Measurements from ENCODE around the gene CD84. TPM values are rescaled to one million over a fixed set of nuclear protein-coding genes. Genes with fewer than 3 reads are reported as not detected.
"Not testable (repeated sequence)": the region's sequence is repeated elsewhere in the genome, so short reads cannot be mapped to it uniquely, and the experiment has no call there.

Gene CD84
- polyA plus RNA-seq, 1 of the 3 experiments (the other 2 are of a cell fraction): not detected

DNA sequence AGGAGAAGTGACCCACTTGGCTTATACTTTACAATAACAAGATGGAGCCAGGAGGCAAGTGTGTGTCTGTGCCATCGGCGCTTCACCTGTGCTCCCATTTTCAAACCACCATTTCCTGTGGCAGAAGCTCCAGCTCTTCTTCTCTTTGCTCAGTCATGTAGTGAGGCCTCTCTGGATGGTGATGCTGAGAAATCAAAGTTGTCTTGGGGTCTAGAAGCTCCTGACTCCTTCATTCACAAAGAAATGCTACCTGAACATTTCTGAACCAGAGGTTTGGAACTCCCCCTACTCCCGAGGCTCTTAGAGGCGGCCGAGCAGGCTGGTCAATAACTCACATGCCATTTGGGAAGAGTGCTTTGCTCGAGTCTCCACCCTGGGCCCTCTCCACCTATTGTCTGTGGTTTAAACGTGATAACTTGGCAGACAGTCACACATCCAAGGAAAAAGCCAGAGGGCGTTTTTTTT is 49.5 kb upstream of the CD84 start:
- POLR2A ChIA-PET: no interaction called here
- CTCF ChIA-PET: no interaction called here
- Histone ChIP-seq H3K9me3 (no peaks in the 10 kb centered on the region), H3F3A (replicated peaks; ENCODE audit: insufficient read depth) (no peaks in the 10 kb centered on the region), H3K4me2 (no peak overlapping the region), H3K79me2 (ENCODE audit: insufficient read depth) (no peaks in the 10 kb centered on the region), H3K4me1 (ENCODE audit: control insufficient read depth in 1 of 2, insufficient read depth in 2 of 2, low read depth in 1 of 2, low read length in 1 of 2) (no peaks in the 10 kb centered on the region), H3K27me3 (ENCODE audit: insufficient read depth) (peaks cover 24% of the 10 kb centered on the region), H3K36me3 (replicated peaks in 1 of 2; ENCODE audit: control insufficient read depth in 1 of 2, insufficient read depth in 2 of 2, low read length in 1 of 2) (no peaks in the 10 kb centered on the region), H2AFZ (ENCODE audit: low read depth) (no peak overlapping the region), H4K20me1 (ENCODE audit: insufficient read depth) (no peaks in the 10 kb centered on the region), H3K9me2 (no peaks in the 10 kb centered on the region), H3K27ac (ENCODE audit: low read depth in 2 of 2, low read length in 1 of 2) (no peak overlapping the region), H3K4me3 (ENCODE audit: low read depth in 2 of 2, low read length in 1 of 2) (no peak overlapping the region), H3K9ac (no peak overlapping the region)
- no peak for DNase-seq
- WGBS (ENCODE audit: low lambda C conversion rate): 10% methylated on average over 8 of the region's 8 CpGs
- TF ChIP-seq RCOR1 (IDR thresholded peaks at IDR 0.05; ENCODE audit: low read length) (no peak), FOSL2 (IDR thresholded peaks at IDR 0.05; ENCODE audit: borderline replicate concordance, low read depth) (no peak), RXRA (IDR thresholded peaks at IDR 0.05; ENCODE audit: borderline replicate concordance, low read depth) (no peak), TEAD4 (IDR thresholded peaks at IDR 0.05; ENCODE audit: borderline replicate concordance, insufficient read depth) (no peak), GATA2 (CRISPR knock-in tag; IDR thresholded peaks at IDR 0.05) (no peak), MEF2A (IDR thresholded peaks at IDR 0.05; ENCODE audit: borderline replicate concordance, low read depth) (no peak), TCF12 (IDR thresholded peaks at IDR 0.05) (no peak), FOXM1 (IDR thresholded peaks at IDR 0.05; ENCODE audit: low read depth) (no peak), NFIC (IDR thresholded peaks at IDR 0.05; ENCODE audit: borderline replicate concordance) (no peak), EZH2phosphoT487 (IDR thresholded peaks at IDR 0.05; ENCODE audit: borderline replicate concordance, low read depth) (no peak), GABPA (IDR thresholded peaks at IDR 0.05; ENCODE audit: low read depth) (no peak)
- TF ChIP-seq, protein P1, sequence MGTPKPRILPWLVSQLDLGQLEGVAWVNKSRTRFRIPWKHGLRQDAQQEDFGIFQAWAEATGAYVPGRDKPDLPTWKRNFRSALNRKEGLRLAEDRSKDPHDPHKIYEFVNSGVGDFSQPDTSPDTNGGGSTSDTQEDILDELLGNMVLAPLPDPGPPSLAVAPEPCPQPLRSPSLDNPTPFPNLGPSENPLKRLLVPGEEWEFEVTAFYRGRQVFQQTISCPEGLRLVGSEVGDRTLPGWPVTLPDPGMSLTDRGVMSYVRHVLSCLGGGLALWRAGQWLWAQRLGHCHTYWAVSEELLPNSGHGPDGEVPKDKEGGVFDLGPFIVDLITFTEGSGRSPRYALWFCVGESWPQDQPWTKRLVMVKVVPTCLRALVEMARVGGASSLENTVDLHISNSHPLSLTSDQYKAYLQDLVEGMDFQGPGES (IDR thresholded peaks at IDR 0.05; ENCODE audit: low read depth, low read length): no peak

DNA sequence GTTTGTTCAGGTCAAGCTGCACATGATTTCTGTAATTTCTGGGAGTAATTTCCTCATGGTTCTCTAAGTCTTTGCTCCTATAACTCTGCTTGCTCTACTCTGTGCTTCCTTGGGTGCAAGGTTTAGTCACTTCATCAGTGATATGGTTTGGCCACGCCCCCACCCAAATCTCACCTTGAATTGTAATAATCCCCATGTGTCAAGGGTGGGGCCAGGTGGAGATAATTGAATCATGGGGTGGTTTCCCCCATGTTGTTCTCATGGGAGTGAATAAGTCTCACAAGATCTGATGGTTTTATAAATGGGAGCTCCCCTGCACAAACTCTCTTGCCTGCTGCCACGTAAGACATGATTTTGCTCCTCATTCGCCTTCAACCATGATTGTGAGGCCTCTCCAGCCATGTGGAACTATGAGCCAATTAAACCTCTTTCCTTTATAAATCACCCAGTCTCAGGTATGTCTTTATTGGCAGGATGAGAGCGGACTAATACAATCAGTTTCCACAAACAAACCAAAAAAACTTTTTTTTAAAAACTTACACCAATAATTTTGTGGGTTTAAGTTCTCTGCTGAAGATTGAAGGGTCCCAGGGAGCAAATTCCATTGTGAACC is 48.5 kb upstream of the CD84 start:
- H3K79me2 ChIP-seq (ENCODE audit: insufficient read depth); H2AFZ ChIP-seq (ENCODE audit: low read depth); H3F3A ChIP-seq (replicated peaks; ENCODE audit: insufficient read depth); H3K27ac ChIP-seq (ENCODE audit: low read depth in 2 of 2, low read length in 1 of 2); H4K20me1 ChIP-seq (ENCODE audit: insufficient read depth); DNase-seq; POLR2A ChIA-PET; H3K4me2 ChIP-seq; H3K4me3 ChIP-seq (ENCODE audit: low read depth in 2 of 2, low read length in 1 of 2); H3K4me1 ChIP-seq (ENCODE audit: control insufficient read depth in 1 of 2, insufficient read depth in 2 of 2, low read depth in 1 of 2, low read length in 1 of 2); H3K9me2 ChIP-seq; H3K36me3 ChIP-seq (replicated peaks in 1 of 2; ENCODE audit: control insufficient read depth in 1 of 2, insufficient read depth in 2 of 2, low read length in 1 of 2); H3K9ac ChIP-seq; H3K9me3 ChIP-seq: not testable (repeated sequence)
- H3K27me3 ChIP-seq (ENCODE audit: insufficient read depth): peaks cover 17% of the 10 kb centered on the region
- WGBS (ENCODE audit: low lambda C conversion rate): 8% methylated on average over 4 of the region's 4 CpGs
- CTCF ChIA-PET: interaction anchor here (0.7 kb wide), 1 partner anchor 332 kb away, joined by 3 read pairs; no protein-coding TSS in a partner anchor
